ENCODE measurements around the gene UGDH.
"Not testable (repeated sequence)": the region's sequence is repeated elsewhere in the genome, so short reads cannot be mapped to it uniquely, and the experiment has no call there.

Gene UGDH

GRCh38 chr4:39518484-39518883, 8.8 kb downstream of the UGDH start:
- no peak overlapping the region for H4K8ac ChIP-seq (ENCODE audit: low read depth, low read length)
- H3K9ac ChIP-seq (ENCODE audit: low read length): no peak overlapping the region
- no peak overlapping the region for H3K23ac ChIP-seq (ENCODE audit: low read length)
- no peak overlapping the region for H3K14ac ChIP-seq (ENCODE audit: low read length)
- no peak overlapping the region for H2AK5ac ChIP-seq (ENCODE audit: low read length)
- H2AFZ ChIP-seq (ENCODE audit: insufficient read depth, low read length, poor library complexity): no peak overlapping the region
- no peak overlapping the region for H3K4me3 ChIP-seq (ENCODE audit: low read depth, low read length)
- H3K18ac ChIP-seq (ENCODE audit: low read length): no peak overlapping the region
- H2BK12ac ChIP-seq (ENCODE audit: low read length): no peak overlapping the region
- no peaks in the 10 kb centered on the region for H3K79me1 ChIP-seq (ENCODE audit: low read length)
- no peak for DNase-seq
- H3K27me3 ChIP-seq (ENCODE audit: insufficient read depth, low read length): no peaks in the 10 kb centered on the region
- no peaks in the 10 kb centered on the region for H3K4me1 ChIP-seq (ENCODE audit: control insufficient read depth in 1 of 2, insufficient read depth in 2 of 2, low read length in 2 of 2)
- H3K4me2 ChIP-seq (ENCODE audit: low read length): no peak overlapping the region
- WGBS (ENCODE audit: extremely low coverage, insufficient coverage, insufficient read length): no CpG with 5 or more reads among the region's 6 CpGs
- no peaks in the 10 kb centered on the region for H3K79me2 ChIP-seq (ENCODE audit: control insufficient read depth, insufficient read depth, low read length, poor library complexity)
- no peak overlapping the region for H2BK5ac ChIP-seq (ENCODE audit: low read depth, low read length, poor library complexity)
- H2BK120ac ChIP-seq (ENCODE audit: insufficient read depth, low read length, poor library complexity): no peak overlapping the region
- H3K36me3 ChIP-seq (ENCODE audit: control insufficient read depth in 1 of 2, insufficient read depth in 2 of 2, low read length in 2 of 2): peaks cover 19 to 20% of the 10 kb centered on the region in 2 experiments
- no peak overlapping the region for H4K91ac ChIP-seq (ENCODE audit: low read depth, low read length)
- no peaks in the 10 kb centered on the region for H3K9me3 ChIP-seq (ENCODE audit: insufficient read depth, low read depth, low read length)
- no peak overlapping the region for H4K12ac ChIP-seq (ENCODE audit: low read depth, low read length)
- H3K4ac ChIP-seq (ENCODE audit: low read depth, low read length): no peak overlapping the region
- no peak overlapping the region for H3K27ac ChIP-seq (ENCODE audit: low read depth, low read length)

GRCh38 chr4:39516407-39516966, 10.8 kb downstream of the UGDH start:
- H3K4me2 ChIP-seq (ENCODE audit: low read length): no peak overlapping the region
- H2BK5ac ChIP-seq (ENCODE audit: low read depth, low read length, poor library complexity): no peak overlapping the region
- no peak overlapping the region for H4K8ac ChIP-seq (ENCODE audit: low read depth, low read length)
- peaks cover 22 to 23% of the 10 kb centered on the region in 2 experiments for H3K36me3 ChIP-seq (ENCODE audit: control insufficient read depth in 1 of 2, insufficient read depth in 2 of 2, low read length in 2 of 2)
- no peak overlapping the region for H3K4ac ChIP-seq (ENCODE audit: low read depth, low read length)
- H3K27me3 ChIP-seq (ENCODE audit: insufficient read depth, low read length): no peaks in the 10 kb centered on the region
- no peak overlapping the region for H2BK120ac ChIP-seq (ENCODE audit: insufficient read depth, low read length, poor library complexity)
- no peaks in the 10 kb centered on the region for H3K79me1 ChIP-seq (ENCODE audit: low read length)
- DNase-seq: no peak
- H4K91ac ChIP-seq (ENCODE audit: low read depth, low read length): no peak overlapping the region
- H3K18ac ChIP-seq (ENCODE audit: low read length): no peak overlapping the region
- WGBS (ENCODE audit: extremely low coverage, insufficient coverage, insufficient read length): no CpG with 5 or more reads among the region's 2 CpGs
- no peak overlapping the region for H2AK5ac ChIP-seq (ENCODE audit: low read length)
- H2BK12ac ChIP-seq (ENCODE audit: low read length): no peak overlapping the region
- no peak overlapping the region for H2AFZ ChIP-seq (ENCODE audit: insufficient read depth, low read length, poor library complexity)
- H3K79me2 ChIP-seq (ENCODE audit: control insufficient read depth, insufficient read depth, low read length, poor library complexity): no peaks in the 10 kb centered on the region
- H4K12ac ChIP-seq (ENCODE audit: low read depth, low read length): no peak overlapping the region
- no peak overlapping the region for H3K14ac ChIP-seq (ENCODE audit: low read length)
- H3K9ac ChIP-seq (ENCODE audit: low read length): no peak overlapping the region
- no peak overlapping the region for H3K27ac ChIP-seq (ENCODE audit: low read depth, low read length)
- no peaks in the 10 kb centered on the region for H3K4me1 ChIP-seq (ENCODE audit: control insufficient read depth in 1 of 2, insufficient read depth in 2 of 2, low read length in 2 of 2)
- H3K4me3 ChIP-seq (ENCODE audit: low read depth, low read length): no peak overlapping the region
- H3K9me3 ChIP-seq (ENCODE audit: insufficient read depth, low read depth, low read length): no peaks in the 10 kb centered on the region
- no peak overlapping the region for H3K23ac ChIP-seq (ENCODE audit: low read length)

GRCh38 chr4:39515669-39516401, 11.4 kb downstream of the UGDH start:
- DNase-seq; H4K12ac ChIP-seq (ENCODE audit: low read depth, low read length); H2AK5ac ChIP-seq (ENCODE audit: low read length); H3K4ac ChIP-seq (ENCODE audit: low read depth, low read length); H3K27ac ChIP-seq (ENCODE audit: low read depth, low read length); H3K4me2 ChIP-seq (ENCODE audit: low read length); H4K8ac ChIP-seq (ENCODE audit: low read depth, low read length); H3K4me3 ChIP-seq (ENCODE audit: low read depth, low read length); H3K9ac ChIP-seq (ENCODE audit: low read length); H2AFZ ChIP-seq (ENCODE audit: insufficient read depth, low read length, poor library complexity); H3K79me1 ChIP-seq (ENCODE audit: low read length); H3K23ac ChIP-seq (ENCODE audit: low read length); H3K14ac ChIP-seq (ENCODE audit: low read length); H2BK120ac ChIP-seq (ENCODE audit: insufficient read depth, low read length, poor library complexity); H3K4me1 ChIP-seq (ENCODE audit: control insufficient read depth in 1 of 2, insufficient read depth in 2 of 2, low read length in 2 of 2); H4K91ac ChIP-seq (ENCODE audit: low read depth, low read length); H3K79me2 ChIP-seq (ENCODE audit: control insufficient read depth, insufficient read depth, low read length, poor library complexity); H2BK12ac ChIP-seq (ENCODE audit: low read length); H3K9me3 ChIP-seq (ENCODE audit: insufficient read depth, low read depth, low read length); H3K27me3 ChIP-seq (ENCODE audit: insufficient read depth, low read length); H3K18ac ChIP-seq (ENCODE audit: low read length); H2BK5ac ChIP-seq (ENCODE audit: low read depth, low read length, poor library complexity): not testable (repeated sequence)
- WGBS (ENCODE audit: extremely low coverage, insufficient coverage, insufficient read length): no CpG with 5 or more reads among the region's 14 CpGs
- H3K36me3 ChIP-seq (ENCODE audit: control insufficient read depth in 1 of 2, insufficient read depth in 2 of 2, low read length in 2 of 2): peaks cover 23 to 25% of the 10 kb centered on the region in 2 experiments

GRCh38 chr4:39514888-39515401, 12.3 kb downstream of the UGDH start:
- Histone ChIP-seq H2BK120ac (ENCODE audit: insufficient read depth, low read length, poor library complexity) (no peak overlapping the region), H3K27me3 (ENCODE audit: insufficient read depth, low read length) (no peaks in the 10 kb centered on the region), H3K4me3 (ENCODE audit: low read depth, low read length) (no peak overlapping the region), H3K79me1 (ENCODE audit: low read length) (no peaks in the 10 kb centered on the region), H3K36me3 (ENCODE audit: control insufficient read depth in 1 of 2, insufficient read depth in 2 of 2, low read length in 2 of 2) (peaks cover 27% of the 10 kb centered on the region in 2 experiments), H4K91ac (ENCODE audit: low read depth, low read length) (no peak overlapping the region), H3K79me2 (ENCODE audit: control insufficient read depth, insufficient read depth, low read length, poor library complexity) (no peaks in the 10 kb centered on the region), H3K4me1 (ENCODE audit: control insufficient read depth in 1 of 2, insufficient read depth in 2 of 2, low read length in 2 of 2) (no peaks in the 10 kb centered on the region), H3K4ac (ENCODE audit: low read depth, low read length) (no peak overlapping the region), H3K27ac (ENCODE audit: low read depth, low read length) (no peak overlapping the region), H3K4me2 (ENCODE audit: low read length) (no peak overlapping the region), H3K9me3 (ENCODE audit: insufficient read depth, low read depth, low read length) (no peaks in the 10 kb centered on the region), H3K14ac (ENCODE audit: low read length) (no peak overlapping the region), H3K9ac (ENCODE audit: low read length) (no peak overlapping the region), H4K8ac (ENCODE audit: low read depth, low read length) (no peak overlapping the region), H2AK5ac (ENCODE audit: low read length) (no peak overlapping the region), H2AFZ (ENCODE audit: insufficient read depth, low read length, poor library complexity) (no peak overlapping the region), H3K18ac (ENCODE audit: low read length) (no peak overlapping the region), H2BK12ac (ENCODE audit: low read length) (no peak overlapping the region), H2BK5ac (ENCODE audit: low read depth, low read length, poor library complexity) (no peak overlapping the region), H3K23ac (ENCODE audit: low read length) (no peak overlapping the region), H4K12ac (ENCODE audit: low read depth, low read length) (no peak overlapping the region)
- DNase-seq: no peak
- WGBS (ENCODE audit: extremely low coverage, insufficient coverage, insufficient read length): no CpG with 5 or more reads among the region's 4 CpGs
